CD14-positive monocyte (primary cell): ENCODE measurements around the gene FAIM2. TPM values are rescaled to one million over a fixed set of nuclear protein-coding genes. Genes with fewer than 3 reads are reported as not detected.

Experiments used
- DNase-seq, 3 donors: peaks; one replicate each; pipeline ENCODE4 v3.0.0-alpha.2; 2011 to 2022
- H2AFZ ChIP-seq: 2 replicates; pipeline ENCODE4 v1.6.0; 2012; ENCODE audit warnings: mild to moderate bottlenecking, low read depth, low read length, inconsistent platforms; ENCODE audit not compliant: insufficient read depth, poor library complexity, severe bottlenecking
- H3K27ac ChIP-seq, 2 donors: 1 replicate in 1 of 2; 2 replicates in 1 of 2; pipeline ENCODE4 v1.5.1; 2012 to 2013; ENCODE audit warnings: low read length in 2 of 2, control low read depth in 1 of 2, inconsistent platforms in 1 of 2, low read depth in 1 of 2, mild to moderate bottlenecking in 1 of 2
- H3K27me3 ChIP-seq, 2 donors: one replicate each; pipeline versions ENCODE4 v1.6.0 to v1.6.1; 2011 to 2013; ENCODE audit warnings: low read length in 2 of 2; ENCODE audit not compliant: control insufficient read depth in 2 of 2, insufficient read depth in 2 of 2
- H3K36me3 ChIP-seq, 2 donors: replicated peaks in 1 of 2; 1 replicate in 1 of 2; 2 replicates in 1 of 2; pipeline versions ENCODE4 v1.5.1 to v1.6.1; 2012 to 2013; ENCODE audit warnings: low read length in 2 of 2, control low read depth in 1 of 2, inconsistent platforms in 1 of 2, mild to moderate bottlenecking in 1 of 2; ENCODE audit not compliant: insufficient read depth in 2 of 2, control insufficient read depth in 1 of 2
- H3K4me1 ChIP-seq, 2 donors: 1 replicate in 1 of 2; 2 replicates in 1 of 2; pipeline versions ENCODE4 v1.5.1 to v1.6.1; 2012 to 2013; ENCODE audit warnings: low read length in 2 of 2, control low read depth in 1 of 2, inconsistent platforms in 1 of 2, mild to moderate bottlenecking in 1 of 2, moderate library complexity in 1 of 2; ENCODE audit not compliant: insufficient read depth in 2 of 2, control insufficient read depth in 1 of 2
- H3K4me2 ChIP-seq: replicated peaks from 2 replicates; pipeline ENCODE3; 2012; ENCODE audit warnings: low read length, moderate library complexity, mild to moderate bottlenecking; ENCODE audit not compliant: poor library complexity, severe bottlenecking; ENCODE audit errors: extremely low read depth
- H3K4me3 ChIP-seq, 3 experiments: fragments of 200-600 bp in 1 of 3; sonication (generic) in 1 of 3; replicated peaks in 1 of 3; 1 replicate in 2 of 3; 2 replicates in 1 of 3; pipeline ENCODE4 v1.5.1; 2011 to 2013; ENCODE audit warnings: low read length in 3 of 3, mild to moderate bottlenecking in 3 of 3, control low read depth in 2 of 3, low read depth in 2 of 3, inconsistent platforms in 1 of 3, moderate library complexity in 1 of 3
- H3K79me2 ChIP-seq: 2 replicates; pipeline ENCODE4 v1.6.0; 2012; ENCODE audit warnings: mild to moderate bottlenecking, control low read depth, inconsistent platforms, low read length, moderate library complexity; ENCODE audit not compliant: insufficient read depth
- H3K9ac ChIP-seq: 2 replicates; pipeline ENCODE4 v1.6.0; 2017; ENCODE audit warnings: low read length, mild to moderate bottlenecking; ENCODE audit not compliant: insufficient read depth, poor library complexity, severe bottlenecking
- H3K9me3 ChIP-seq, 2 donors: replicated peaks in 1 of 2; 1 replicate in 1 of 2; 2 replicates in 1 of 2; pipeline versions ENCODE4 v1.5.1 to v1.6.1; 2012 to 2013; ENCODE audit warnings: low read length in 2 of 2, control low read depth in 1 of 2; ENCODE audit not compliant: control insufficient read depth in 1 of 2, insufficient read depth in 1 of 2
- H4K20me1 ChIP-seq: 2 replicates; pipeline ENCODE4 v1.6.0; 2012; ENCODE audit warnings: mild to moderate bottlenecking, low read length, control low read depth, moderate library complexity; ENCODE audit not compliant: insufficient read depth
- H3K27ac Mint-ChIP-seq, 7 donors: one replicate each; pipeline ENCODE4 v1.8.0; 2020; ENCODE audit warnings: mild to moderate bottlenecking in 7 of 7, mixed read lengths in 7 of 7, moderate library complexity in 6 of 7, inconsistent platforms in 2 of 7
- H3K27me3 Mint-ChIP-seq, 3 donors: one replicate each; pipeline ENCODE4 v1.8.0; 2021 to 2022; ENCODE audit warnings: low read depth in 3 of 3, mild to moderate bottlenecking in 3 of 3, mixed read lengths in 3 of 3, moderate library complexity in 3 of 3, inconsistent platforms in 1 of 3
- H3K36me3 Mint-ChIP-seq, 2 donors: one replicate each; pipeline ENCODE4 v1.8.0; 2020; ENCODE audit warnings: mixed read lengths in 2 of 2, inconsistent platforms in 1 of 2, mild to moderate bottlenecking in 1 of 2
- H3K4me1 Mint-ChIP-seq: one replicate; pipeline ENCODE4 v1.8.0; 2020; ENCODE audit warnings: mild to moderate bottlenecking, mixed read lengths
- H3K4me3 Mint-ChIP-seq, 2 donors: one replicate each; pipeline ENCODE4 v1.8.0; 2020; ENCODE audit warnings: mild to moderate bottlenecking in 2 of 2, mixed read lengths in 2 of 2, moderate library complexity in 1 of 2
- H3K9me3 Mint-ChIP-seq, 7 donors: one replicate each; pipeline ENCODE4 v1.8.0; 2020 to 2022; ENCODE audit warnings: mixed read lengths in 7 of 7, mild to moderate bottlenecking in 6 of 7, moderate library complexity in 6 of 7, inconsistent platforms in 2 of 7
- WGBS: methylation state at CpG from one replicate; pipeline ENCODE4 v1.1.5; 2013; ENCODE audit warnings: missing lambda C conversion rate; ENCODE audit not compliant: insufficient coverage; 5-methylcytosine and 5-hydroxymethylcytosine counted together
- intact Hi-C, 2 donors: fragments of 100-400 bp; cut with micrococcal nuclease; formaldehyde crosslinking; loops; one replicate each; pipeline versions ENCODE4 v1.15.0 to v1.15.1; 2023
- polyA plus RNA-seq, 3 donors: library from polyadenylated mRNA; depleted of rRNA in 1 of 3; unstranded in 2 of 3; stranded (reverse) in 1 of 3; fragments of 300-500 nt in 2 of 3; fragments of >200 nt in 1 of 3; fragmentation: Illumina TruSeq in 2 of 3; gene quantifications; 1 replicate in 2 of 3; 2 replicates in 1 of 3; pipeline ENCODE4 v1.2.3, GENCODE V29; 2012 to 2021
- TF ChIP-seq, protein P1 (sequence below): fragments of 200-600 bp; IDR thresholded peaks from one replicate; pipeline ENCODE4 v1.8.0; 2022; ENCODE audit warnings: antibody characterized with exemption, mild to moderate bottlenecking

Gene FAIM2
- polyA plus RNA-seq, 3 donors: not detected

DNA sequence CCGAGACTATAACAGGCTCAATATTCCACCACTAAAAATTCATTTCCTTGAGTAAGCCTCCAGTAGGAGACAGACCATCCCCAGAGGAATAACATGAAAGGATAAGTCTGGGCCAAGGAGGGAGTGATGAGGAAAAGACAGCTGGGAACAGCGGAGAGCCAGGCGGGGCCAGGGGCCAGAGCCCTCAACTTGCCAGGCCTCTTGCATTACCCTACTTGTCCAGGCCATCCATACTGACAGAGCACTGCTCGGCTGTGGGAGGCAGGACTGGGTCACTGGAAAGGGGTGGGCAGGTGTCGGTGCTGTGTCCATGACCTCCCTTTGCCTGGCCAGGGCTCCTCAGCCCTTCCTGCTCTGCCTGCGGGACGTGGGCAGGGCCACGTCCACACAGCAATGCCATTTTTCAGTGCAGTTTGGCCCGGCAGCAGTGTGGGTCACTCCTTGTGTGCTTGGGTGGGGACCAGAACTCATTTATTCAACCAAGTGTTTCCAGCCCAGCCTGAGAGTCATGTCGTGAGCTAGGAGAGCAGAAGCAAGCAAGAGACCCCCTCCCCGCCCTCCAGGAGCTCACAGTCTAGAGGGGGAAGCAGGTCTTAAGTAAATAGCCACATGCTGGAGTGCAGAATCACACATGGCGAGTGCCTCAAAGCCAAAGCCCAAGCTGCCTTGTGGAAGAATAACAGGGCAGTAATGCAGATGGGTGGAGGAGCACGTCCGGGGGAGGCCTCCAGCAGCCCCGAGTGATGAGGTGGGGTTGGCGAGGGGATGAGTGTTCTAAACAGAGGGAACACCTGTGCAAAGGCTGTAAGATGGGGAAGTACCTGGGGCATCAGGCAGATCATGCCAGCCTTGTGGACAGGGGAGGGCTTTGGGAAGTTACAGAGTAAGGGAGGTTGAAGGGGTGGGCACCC is 8.9 kb upstream of the FAIM2 start:
- H4K20me1 ChIP-seq: no peaks in the 10 kb centered on the region
- H3K27ac ChIP-seq: no peak overlapping the region
- no peaks in the 10 kb centered on the region for H3K27me3 ChIP-seq
- Mint-ChIP-seq H3K9me3 (peaks cover 0 to 1% (median 0%) of the 10 kb centered on the region in 7 donors), H3K36me3 (no peaks in the 10 kb centered on the region), H3K4me1 (peaks cover 2% of the 10 kb centered on the region), H3K4me3 (no peak overlapping the region), H3K27ac (no peak overlapping the region), H3K27me3 (peaks cover 15 to 18% (median 16%) of the 10 kb centered on the region in 3 donors)
- H2AFZ ChIP-seq: no peak overlapping the region
- H3K4me3 ChIP-seq: no peak overlapping the region
- H3K9me3 ChIP-seq: no peaks in the 10 kb centered on the region
- no peaks in the 10 kb centered on the region for H3K4me1 ChIP-seq
- TF ChIP-seq, protein P1, sequence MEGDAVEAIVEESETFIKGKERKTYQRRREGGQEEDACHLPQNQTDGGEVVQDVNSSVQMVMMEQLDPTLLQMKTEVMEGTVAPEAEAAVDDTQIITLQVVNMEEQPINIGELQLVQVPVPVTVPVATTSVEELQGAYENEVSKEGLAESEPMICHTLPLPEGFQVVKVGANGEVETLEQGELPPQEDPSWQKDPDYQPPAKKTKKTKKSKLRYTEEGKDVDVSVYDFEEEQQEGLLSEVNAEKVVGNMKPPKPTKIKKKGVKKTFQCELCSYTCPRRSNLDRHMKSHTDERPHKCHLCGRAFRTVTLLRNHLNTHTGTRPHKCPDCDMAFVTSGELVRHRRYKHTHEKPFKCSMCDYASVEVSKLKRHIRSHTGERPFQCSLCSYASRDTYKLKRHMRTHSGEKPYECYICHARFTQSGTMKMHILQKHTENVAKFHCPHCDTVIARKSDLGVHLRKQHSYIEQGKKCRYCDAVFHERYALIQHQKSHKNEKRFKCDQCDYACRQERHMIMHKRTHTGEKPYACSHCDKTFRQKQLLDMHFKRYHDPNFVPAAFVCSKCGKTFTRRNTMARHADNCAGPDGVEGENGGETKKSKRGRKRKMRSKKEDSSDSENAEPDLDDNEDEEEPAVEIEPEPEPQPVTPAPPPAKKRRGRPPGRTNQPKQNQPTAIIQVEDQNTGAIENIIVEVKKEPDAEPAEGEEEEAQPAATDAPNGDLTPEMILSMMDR: no peak
- no peak overlapping the region for H3K9ac ChIP-seq
- DNase-seq: no peak
- WGBS: 86% methylated on average over 12 of the region's 16 CpGs
- no peak overlapping the region for H3K4me2 ChIP-seq
- H3K79me2 ChIP-seq: no peaks in the 10 kb centered on the region
- H3K36me3 ChIP-seq: no peaks in the 10 kb centered on the region
- intact Hi-C loops: no loop called here

DNA sequence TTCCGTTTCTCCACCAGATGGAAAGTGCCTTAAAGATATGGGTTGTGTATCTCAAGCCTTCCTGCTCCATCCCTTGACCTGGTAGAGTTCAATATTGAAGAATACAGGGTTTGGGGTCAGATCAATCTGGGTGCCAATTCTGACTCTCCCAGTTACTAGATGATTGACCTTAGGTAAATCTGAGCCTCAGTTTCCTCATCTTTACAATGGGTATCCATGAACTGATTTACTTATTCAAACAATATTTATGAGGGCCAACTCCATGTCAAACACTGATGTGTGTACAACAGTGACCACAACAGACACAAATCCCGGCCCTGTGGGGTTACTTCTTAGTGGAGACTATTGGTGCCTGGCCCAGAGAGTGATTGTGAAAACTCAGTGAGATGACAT is 7.5 kb upstream of the FAIM2 start:
- no peaks in the 10 kb centered on the region for H3K79me2 ChIP-seq
- H3K4me2 ChIP-seq: no peak overlapping the region
- Mint-ChIP-seq H3K9me3 (peaks cover 0 to 1% (median 0%) of the 10 kb centered on the region in 7 donors), H3K27ac (no peak overlapping the region), H3K4me3 (no peak overlapping the region), H3K36me3 (no peaks in the 10 kb centered on the region), H3K4me1 (peaks cover 2% of the 10 kb centered on the region), H3K27me3 (peaks cover 16 to 20% (median 19%) of the 10 kb centered on the region in 3 donors)
- DNase-seq: no peak
- no CpG with 5 or more reads among the region's 2 CpGs for WGBS
- H4K20me1 ChIP-seq: no peaks in the 10 kb centered on the region
- no peaks in the 10 kb centered on the region for H3K36me3 ChIP-seq
- H3K4me3 ChIP-seq: no peak overlapping the region
- no peaks in the 10 kb centered on the region for H3K9me3 ChIP-seq
- H3K27me3 ChIP-seq: peaks cover 0 to 1% of the 10 kb centered on the region in 2 donors
- no peak overlapping the region for H2AFZ ChIP-seq
- no peaks in the 10 kb centered on the region for H3K4me1 ChIP-seq
- TF ChIP-seq, protein P1: no peak
- no peak overlapping the region for H3K27ac ChIP-seq
- intact Hi-C loops: no loop called here
- no peak overlapping the region for H3K9ac ChIP-seq
